ENCODE measurements around the gene WDR45B.

- TF ChIP-seq POLR2A (IDR thresholded peaks at IDR 0.05) (no peak), POLR2AphosphoS5 (IDR thresholded peaks at IDR 0.05) (no peak)
Measured at GRCh38 chr17:82608816-82609215, 39.4 kb downstream of the WDR45B start.

Data from prostate gland (tissue), 1 donor.